ENCODE measurements around the gene GPX4. TPM values are rescaled to one million over a fixed set of nuclear protein-coding genes. Genes with fewer than 3 reads are reported as not detected.
A peak's percentile ranks its signal among the peaks of the same experiment; 100 is the strongest.

The GPX4 gene
- total and polyA plus RNA-seq, 9 of the 15 experiments (the other 6 are each of a cell fraction or from before 2014, with no cell fraction given) = 61.4 to 661 (median 349) TPM

DNA sequence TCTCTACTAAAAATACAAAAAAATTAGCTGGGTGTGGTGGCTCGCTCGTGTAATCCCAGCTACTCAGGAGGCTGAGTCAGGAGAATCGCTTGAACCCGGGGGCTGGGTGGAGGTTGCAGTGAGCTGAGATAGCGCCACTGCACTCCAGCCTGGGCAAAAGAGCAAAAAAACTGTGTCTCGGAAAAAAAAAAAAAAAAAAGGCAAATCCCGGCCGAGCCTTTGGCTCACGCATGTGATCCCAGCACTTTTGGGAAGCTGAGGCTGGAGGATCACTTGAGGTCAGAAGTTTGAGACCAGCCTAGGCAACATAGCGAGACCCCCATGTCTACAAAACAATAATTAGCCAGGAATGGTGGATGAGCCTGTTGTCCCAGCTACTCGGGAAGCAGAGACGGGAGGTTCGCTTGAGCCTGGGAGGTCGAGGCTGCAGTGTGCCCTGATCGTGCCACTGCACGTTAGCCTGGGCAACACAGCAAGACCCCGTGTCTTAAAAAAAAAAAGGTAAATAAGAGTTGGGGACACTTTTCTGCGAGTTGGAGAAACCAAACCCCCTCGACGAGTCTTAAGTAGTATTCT lies 574 bp upstream of the GPX4 start (continued):
- peak; percentile 69; the same call in 1 of the 2 replicates for TF ChIP-seq DMBX1 (CRISPR knock-in tag; IDR thresholded peaks at IDR 0.05; ENCODE audit: borderline replicate concordance)
- TF ChIP-seq RBM25 (IDR thresholded peaks at IDR 0.05; ENCODE audit: low read depth, low read length, severe bottlenecking) = no peak
- TF ChIP-seq XRCC4 (IDR thresholded peaks at IDR 0.05; ENCODE audit: extremely low read depth, insufficient read depth, insufficient read length) = no peak
- no peak for TF ChIP-seq RBBP5 (IDR thresholded peaks at IDR 0.05; ENCODE audit: borderline replicate concordance, insufficient read depth, low read length, poor library complexity, severe bottlenecking)
- TF ChIP-seq ZNF699 (CRISPR knock-in tag; IDR thresholded peaks at IDR 0.05; ENCODE audit: insufficient replicate concordance) = no peak
- TF ChIP-seq BCOR (IDR thresholded peaks at IDR 0.05) = peak; percentile 94
- no peak for TF ChIP-seq STAT5A (IDR thresholded peaks at IDR 0.05; ENCODE audit: borderline replicate concordance, low read length)
- no peak for TF ChIP-seq ZNF444 (CRISPR knock-in tag; IDR thresholded peaks at IDR 0.05)
- no peak for TF ChIP-seq FOXP1 (CRISPR knock-in tag; IDR thresholded peaks at IDR 0.05)
- TF ChIP-seq, protein P1, sequence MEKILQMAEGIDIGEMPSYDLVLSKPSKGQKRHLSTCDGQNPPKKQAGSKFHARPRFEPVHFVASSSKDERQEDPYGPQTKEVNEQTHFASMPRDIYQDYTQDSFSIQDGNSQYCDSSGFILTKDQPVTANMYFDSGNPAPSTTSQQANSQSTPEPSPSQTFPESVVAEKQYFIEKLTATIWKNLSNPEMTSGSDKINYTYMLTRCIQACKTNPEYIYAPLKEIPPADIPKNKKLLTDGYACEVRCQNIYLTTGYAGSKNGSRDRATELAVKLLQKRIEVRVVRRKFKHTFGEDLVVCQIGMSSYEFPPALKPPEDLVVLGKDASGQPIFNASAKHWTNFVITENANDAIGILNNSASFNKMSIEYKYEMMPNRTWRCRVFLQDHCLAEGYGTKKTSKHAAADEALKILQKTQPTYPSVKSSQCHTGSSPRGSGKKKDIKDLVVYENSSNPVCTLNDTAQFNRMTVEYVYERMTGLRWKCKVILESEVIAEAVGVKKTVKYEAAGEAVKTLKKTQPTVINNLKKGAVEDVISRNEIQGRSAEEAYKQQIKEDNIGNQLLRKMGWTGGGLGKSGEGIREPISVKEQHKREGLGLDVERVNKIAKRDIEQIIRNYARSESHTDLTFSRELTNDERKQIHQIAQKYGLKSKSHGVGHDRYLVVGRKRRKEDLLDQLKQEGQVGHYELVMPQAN (IDR thresholded peaks at IDR 0.05; ENCODE audit: borderline replicate concordance) = peak; percentile 58; the same call in 1 of the 2 replicates
- TF ChIP-seq, protein P2, sequence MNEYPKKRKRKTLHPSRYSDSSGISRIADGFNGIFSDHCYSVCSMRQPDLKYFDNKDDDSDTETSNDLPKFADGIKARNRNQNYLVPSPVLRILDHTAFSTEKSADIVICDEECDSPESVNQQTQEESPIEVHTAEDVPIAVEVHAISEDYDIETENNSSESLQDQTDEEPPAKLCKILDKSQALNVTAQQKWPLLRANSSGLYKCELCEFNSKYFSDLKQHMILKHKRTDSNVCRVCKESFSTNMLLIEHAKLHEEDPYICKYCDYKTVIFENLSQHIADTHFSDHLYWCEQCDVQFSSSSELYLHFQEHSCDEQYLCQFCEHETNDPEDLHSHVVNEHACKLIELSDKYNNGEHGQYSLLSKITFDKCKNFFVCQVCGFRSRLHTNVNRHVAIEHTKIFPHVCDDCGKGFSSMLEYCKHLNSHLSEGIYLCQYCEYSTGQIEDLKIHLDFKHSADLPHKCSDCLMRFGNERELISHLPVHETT (CRISPR knock-in tag; conservative IDR thresholded peaks at IDR 0.05 in 1 of 2, IDR thresholded peaks at IDR 0.05 in 1 of 2) = peak in 1 of 2 experiments; percentile 9; a peak in 1 of 4 replicates
- TF ChIP-seq, protein P3, sequence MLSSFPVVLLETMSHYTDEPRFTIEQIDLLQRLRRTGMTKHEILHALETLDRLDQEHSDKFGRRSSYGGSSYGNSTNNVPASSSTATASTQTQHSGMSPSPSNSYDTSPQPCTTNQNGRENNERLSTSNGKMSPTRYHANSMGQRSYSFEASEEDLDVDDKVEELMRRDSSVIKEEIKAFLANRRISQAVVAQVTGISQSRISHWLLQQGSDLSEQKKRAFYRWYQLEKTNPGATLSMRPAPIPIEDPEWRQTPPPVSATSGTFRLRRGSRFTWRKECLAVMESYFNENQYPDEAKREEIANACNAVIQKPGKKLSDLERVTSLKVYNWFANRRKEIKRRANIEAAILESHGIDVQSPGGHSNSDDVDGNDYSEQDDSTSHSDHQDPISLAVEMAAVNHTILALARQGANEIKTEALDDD (IDR thresholded peaks at IDR 0.05) = no peak
